ENCODE results near the gene LCT.

Gene LCT

DNA sequence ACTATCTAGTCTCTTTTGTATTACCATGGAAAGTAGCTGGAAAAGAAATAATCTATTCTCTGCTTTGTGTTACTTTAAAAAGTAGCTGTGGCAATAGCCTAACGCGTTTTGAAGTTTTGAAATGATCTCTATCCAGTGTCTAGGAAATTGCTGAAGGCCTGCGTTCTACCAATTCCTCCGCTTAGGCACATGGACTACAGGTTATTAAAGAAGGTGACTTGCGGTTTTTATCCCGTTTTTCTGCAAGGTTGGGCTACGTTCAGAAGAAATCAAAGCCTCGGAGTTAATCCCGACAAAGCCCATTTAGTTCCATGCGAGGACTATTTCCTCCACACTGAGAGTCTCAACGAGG, 96.0 kb downstream of the LCT start:
- no peak for DNase-seq

DNA sequence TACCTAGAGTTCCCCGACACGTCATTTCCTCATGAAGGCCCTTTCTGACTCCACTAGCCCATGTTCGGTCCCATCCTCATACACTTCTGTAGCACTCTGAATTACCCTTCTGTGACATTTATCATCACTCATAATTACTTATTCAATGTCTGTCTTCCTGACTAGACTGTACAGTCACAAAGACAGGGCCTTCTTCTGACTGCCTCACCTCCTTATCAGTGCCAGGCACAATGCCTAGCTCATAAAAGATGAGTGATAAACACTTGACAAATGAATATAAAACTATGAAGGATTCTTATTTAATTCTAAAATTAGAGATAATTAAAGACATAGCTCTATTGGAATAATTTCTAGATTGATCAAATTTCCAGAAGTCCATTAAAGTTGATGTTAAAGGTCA, 96.8 kb downstream of the LCT start:
- no peak for DNase-seq
